Endothelial cell of umbilical vein (primary cell): ENCODE results near the gene UBE2D2. TPM values are rescaled to one million over a fixed set of nuclear protein-coding genes. Genes with fewer than 3 reads are reported as not detected.

Experiments
- BruUV-seq: library from RNA; stranded (reverse); fragments of 400-500 nt; replicated peaks from 2 replicates; lab custom pipeline; 2021; lab: Mats Ljungman, UMichigan
- CTCF ChIA-PET: fragments of 300-600, 350-600 bp; sonication (Branson Sonifier 250); formaldehyde crosslinking; loops from one replicate; lab custom pipeline; 2021; ENCODE audit warnings: antibody characterized with exemption, inconsistent platforms; lab: Charles Lee
- POLR2A ChIA-PET: fragments of 300-600, 350-600 bp; sonication (Branson Sonifier 250); formaldehyde crosslinking; loops from one replicate; lab custom pipeline; 2021; ENCODE audit warnings: antibody characterized with exemption, inconsistent platforms; lab: Charles Lee
- DNase-seq: peaks from one replicate; pipeline ENCODE4 v3.0.0-alpha.2; 2011; ENCODE audit warnings: low read depth, low spot score
- FAIRE-seq: peaks from 2 replicates; lab custom pipeline; 2011; peaks lifted over from hg19 to GRCh38; lab: Jason Lieb, UNC
- H2AFZ ChIP-seq: 2 replicates; pipeline ENCODE4 v1.6.0; 2012; ENCODE audit warnings: low read depth, low read length, control low read depth, inconsistent platforms
- H3K27ac ChIP-seq: 2 replicates; pipeline ENCODE4 v1.5.1; 2011; ENCODE audit warnings: low read depth, mild to moderate bottlenecking, control low read depth, low read length, moderate library complexity; ENCODE audit not compliant: insufficient read depth
- H3K27me3 ChIP-seq, 2 experiments: 2 replicates each; pipeline versions ENCODE4 v1.6.0 to v1.6.1; 2011; ENCODE audit warnings: low read length in 2 of 2, mixed read lengths in 1 of 2; ENCODE audit not compliant: control insufficient read depth in 2 of 2, insufficient read depth in 2 of 2
- H3K36me3 ChIP-seq, 2 experiments: 2 replicates in 1 of 2; 3 replicates in 1 of 2; pipeline ENCODE4 v1.5.1; 2011; ENCODE audit warnings: low read length in 2 of 2, mild to moderate bottlenecking in 1 of 2, moderate library complexity in 1 of 2; ENCODE audit not compliant: control insufficient read depth in 2 of 2, insufficient read depth in 2 of 2; ENCODE audit errors: extremely low read depth in 1 of 2
- H3K4me1 ChIP-seq: 3 replicates; pipeline ENCODE4 v1.5.1; 2011; ENCODE audit warnings: mild to moderate bottlenecking, low read length; ENCODE audit not compliant: control insufficient read depth, insufficient read depth; ENCODE audit errors: extremely low read depth
- H3K4me2 ChIP-seq: 2 replicates; pipeline ENCODE4 v1.6.1; 2011; ENCODE audit warnings: low read length, control low read depth, mixed read lengths; ENCODE audit not compliant: insufficient read depth
- H3K4me3 ChIP-seq, 3 experiments: fragments of 200-600 bp in 1 of 3; sonication (generic), shearing (Covaris generic) in 1 of 3; replicated peaks in 1 of 3; 2 replicates each; pipeline ENCODE4 v1.5.1; 2011 to 2016; ENCODE audit warnings: control low read depth in 3 of 3, low read length in 3 of 3, mild to moderate bottlenecking in 2 of 3, inconsistent platforms in 1 of 3, low read depth in 1 of 3, moderate library complexity in 1 of 3; ENCODE audit not compliant: insufficient read depth in 1 of 3
- H3K79me2 ChIP-seq: 2 replicates; pipeline ENCODE4 v1.6.0; 2012; ENCODE audit warnings: low read length, inconsistent platforms; ENCODE audit not compliant: control insufficient read depth, insufficient read depth
- H3K9ac ChIP-seq: replicated peaks from 2 replicates; pipeline ENCODE3; 2011; ENCODE audit warnings: low read length, control low read depth; ENCODE audit not compliant: insufficient read depth; ENCODE audit errors: extremely low read depth
- H3K9me1 ChIP-seq: replicated peaks from 3 replicates; pipeline ENCODE4 v1.6.0; 2011; ENCODE audit warnings: mild to moderate bottlenecking, low read length; ENCODE audit not compliant: control insufficient read depth, insufficient read depth; ENCODE audit errors: extremely low read depth
- H3K9me3 ChIP-seq: replicated peaks from 2 replicates; pipeline ENCODE4 v1.5.1; 2012; ENCODE audit warnings: low read length, inconsistent platforms; ENCODE audit not compliant: control insufficient read depth, insufficient read depth
- H4K20me1 ChIP-seq: replicated peaks from 2 replicates; pipeline ENCODE3; 2011; ENCODE audit warnings: mild to moderate bottlenecking, low read length; ENCODE audit not compliant: control insufficient read depth, insufficient read depth; ENCODE audit errors: extremely low read depth
- EZH2 ChIP-seq: IDR thresholded peaks from 2 replicates; pipeline ENCODE4 v1.6.1; 2012; ENCODE audit warnings: borderline replicate concordance, low read depth, mild to moderate bottlenecking, moderate library complexity, low read length, inconsistent platforms; ENCODE audit not compliant: severe bottlenecking
- FOS ChIP-seq: IDR thresholded peaks from 2 replicates; pipeline ENCODE4 v1.6.1; 2011; ENCODE audit warnings: mild to moderate bottlenecking, low read length, moderate library complexity, borderline replicate concordance; ENCODE audit not compliant: insufficient read depth
- GATA2 ChIP-seq: IDR thresholded peaks from 2 replicates; pipeline ENCODE4 v1.7.0; 2011; ENCODE audit warnings: low read depth, mild to moderate bottlenecking, moderate library complexity, mixed read lengths, low read length; ENCODE audit not compliant: insufficient read length, insufficient read depth
- JUN ChIP-seq: IDR thresholded peaks from 2 replicates; pipeline ENCODE4 v1.6.1; 2011; ENCODE audit warnings: borderline replicate concordance, low read depth; ENCODE audit not compliant: insufficient read length, insufficient read depth
- MYC ChIP-seq: IDR thresholded peaks from one replicate; pipeline ENCODE4 v1.6.1; 2011; ENCODE audit warnings: mild to moderate bottlenecking, low read depth, low read length
- POLR2A ChIP-seq: IDR thresholded peaks from 2 replicates; pipeline ENCODE4 v1.6.1; 2012; ENCODE audit warnings: low read depth, mild to moderate bottlenecking, control low read depth, low read length
- POLR2AphosphoS5 ChIP-seq: IDR thresholded peaks from 2 replicates; pipeline ENCODE4 v1.6.1; 2012; ENCODE audit warnings: low read depth, mild to moderate bottlenecking, control low read depth, low read length, moderate library complexity; ENCODE audit not compliant: insufficient read depth
- dilution Hi-C: fragments of 300-500 bp; cut with MboI; formaldehyde crosslinking; loops from one replicate; pipeline ENCODE4 v1.15.0; 2019; ENCODE audit warnings: low sequenced_read_pairs; ENCODE audit not compliant: extremely low pct_ligation_motif_present
- intact Hi-C: fragments of 100-400 bp; cut with micrococcal nuclease; formaldehyde crosslinking; loops from one replicate; pipeline ENCODE4 v1.10.0; 2022
- polyA plus RNA-seq, 4 experiments: library from polyadenylated mRNA; depleted of rRNA in 3 of 4; stranded (reverse) in 3 of 4; unstranded in 1 of 4; fragments of >200 nt; gene quantifications; 2 replicates each; pipeline versions ENCODE4 v1.2.1 to v1.2.3, GENCODE V29; 2011 to 2012; ENCODE audit warnings: missing spikeins in 1 of 4
- total RNA-seq: library from RNA; stranded (reverse); gene quantifications from 2 replicates; pipeline ENCODE4 v1.2.3, GENCODE V29; 2021
- TF ChIP-seq, protein P1 (sequence below), 2 donors: IDR thresholded peaks; 1 replicate in 1 of 2; 2 replicates in 1 of 2; pipeline ENCODE4 v1.5.1; 2011; ENCODE audit warnings: low read length in 2 of 2, mild to moderate bottlenecking in 2 of 2, moderate library complexity in 2 of 2, control low read depth in 1 of 2, inconsistent platforms in 1 of 2, low read depth in 1 of 2; ENCODE audit not compliant: insufficient read depth in 1 of 2; ENCODE audit errors: extremely low read depth in 1 of 2
- TF ChIP-seq, protein P2 (sequence below): IDR thresholded peaks from 2 replicates; pipeline ENCODE4 v1.6.1; 2011; ENCODE audit not compliant: insufficient read depth, insufficient read length

Gene UBE2D2
- total and polyA plus RNA-seq, 2 donors (not counting 3 experiments of a cell fraction or from before 2014, with no cell fraction given): 45.0 to 156 TPM

DNA sequence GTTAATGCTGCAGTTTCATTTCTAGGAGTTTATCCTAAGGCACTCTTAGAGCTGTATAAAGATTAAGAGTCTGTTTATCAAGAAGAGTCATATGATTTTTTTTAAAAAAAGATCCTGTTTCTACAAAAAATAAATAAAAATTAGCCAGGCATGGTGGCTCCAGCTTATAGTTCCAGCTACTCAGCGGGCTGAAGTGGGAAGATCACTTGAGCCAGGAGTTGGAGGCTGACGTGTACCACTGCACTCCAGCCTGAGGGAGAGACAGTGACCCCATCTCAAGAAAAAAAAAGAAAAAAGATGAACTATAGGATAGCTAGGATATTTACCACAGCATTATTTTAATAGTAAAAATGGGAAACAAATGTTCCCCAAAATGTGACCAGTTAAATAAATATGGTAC lies 3.3 kb upstream of the UBE2D2 start:
- POLR2A ChIA-PET: no interaction called here
- no peak for FAIRE-seq

More for the DNA sequence above, 3.3 kb upstream of the UBE2D2 start:
- dilution Hi-C loops (no loop called here), intact Hi-C loops (no loop called here)
- H4K20me1 ChIP-seq: peaks cover 2% of the 10 kb centered on the region
- TF ChIP-seq, protein P1, sequence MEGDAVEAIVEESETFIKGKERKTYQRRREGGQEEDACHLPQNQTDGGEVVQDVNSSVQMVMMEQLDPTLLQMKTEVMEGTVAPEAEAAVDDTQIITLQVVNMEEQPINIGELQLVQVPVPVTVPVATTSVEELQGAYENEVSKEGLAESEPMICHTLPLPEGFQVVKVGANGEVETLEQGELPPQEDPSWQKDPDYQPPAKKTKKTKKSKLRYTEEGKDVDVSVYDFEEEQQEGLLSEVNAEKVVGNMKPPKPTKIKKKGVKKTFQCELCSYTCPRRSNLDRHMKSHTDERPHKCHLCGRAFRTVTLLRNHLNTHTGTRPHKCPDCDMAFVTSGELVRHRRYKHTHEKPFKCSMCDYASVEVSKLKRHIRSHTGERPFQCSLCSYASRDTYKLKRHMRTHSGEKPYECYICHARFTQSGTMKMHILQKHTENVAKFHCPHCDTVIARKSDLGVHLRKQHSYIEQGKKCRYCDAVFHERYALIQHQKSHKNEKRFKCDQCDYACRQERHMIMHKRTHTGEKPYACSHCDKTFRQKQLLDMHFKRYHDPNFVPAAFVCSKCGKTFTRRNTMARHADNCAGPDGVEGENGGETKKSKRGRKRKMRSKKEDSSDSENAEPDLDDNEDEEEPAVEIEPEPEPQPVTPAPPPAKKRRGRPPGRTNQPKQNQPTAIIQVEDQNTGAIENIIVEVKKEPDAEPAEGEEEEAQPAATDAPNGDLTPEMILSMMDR (IDR thresholded peaks at IDR 0.05; ENCODE audit: extremely low read depth in 1 of 2, insufficient read depth in 1 of 2, low read depth in 1 of 2, low read length in 2 of 2): no peak
- no peak for TF ChIP-seq JUN
- no peak for TF ChIP-seq FOS
- TF ChIP-seq POLR2A: no peak
- TF ChIP-seq POLR2AphosphoS5: no peak
- no peak for TF ChIP-seq EZH2
- no peak for TF ChIP-seq GATA2
- TF ChIP-seq, protein P2, sequence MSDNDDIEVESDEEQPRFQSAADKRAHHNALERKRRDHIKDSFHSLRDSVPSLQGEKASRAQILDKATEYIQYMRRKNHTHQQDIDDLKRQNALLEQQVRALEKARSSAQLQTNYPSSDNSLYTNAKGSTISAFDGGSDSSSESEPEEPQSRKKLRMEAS: no peak
- TF ChIP-seq MYC: no peak
- H3K9me3 ChIP-seq: no peaks in the 10 kb centered on the region
- no peak overlapping the region for H2AFZ ChIP-seq
- CTCF ChIA-PET: interaction anchor here (0.7 kb wide), 1 partner anchor 13 kb away, joined by 3 read pairs; no protein-coding TSS in a partner anchor
- H3K27me3 ChIP-seq: no peaks in the 10 kb centered on the region
- no peak overlapping the region for H3K27ac ChIP-seq
- no peaks in the 10 kb centered on the region for H3K36me3 ChIP-seq
- DNase-seq: no peak
- BruUV-seq: no TSS peak
- H3K9ac ChIP-seq: no peak overlapping the region
- peaks cover 8% of the 10 kb centered on the region for H3K4me1 ChIP-seq
- no peak overlapping the region for H3K4me3 ChIP-seq
- no peaks in the 10 kb centered on the region for H3K9me1 ChIP-seq
- peaks cover 14% of the 10 kb centered on the region for H3K79me2 ChIP-seq
- H3K4me2 ChIP-seq: no peak overlapping the region
